ENCODE data around the gene NR2E1.

DNA sequence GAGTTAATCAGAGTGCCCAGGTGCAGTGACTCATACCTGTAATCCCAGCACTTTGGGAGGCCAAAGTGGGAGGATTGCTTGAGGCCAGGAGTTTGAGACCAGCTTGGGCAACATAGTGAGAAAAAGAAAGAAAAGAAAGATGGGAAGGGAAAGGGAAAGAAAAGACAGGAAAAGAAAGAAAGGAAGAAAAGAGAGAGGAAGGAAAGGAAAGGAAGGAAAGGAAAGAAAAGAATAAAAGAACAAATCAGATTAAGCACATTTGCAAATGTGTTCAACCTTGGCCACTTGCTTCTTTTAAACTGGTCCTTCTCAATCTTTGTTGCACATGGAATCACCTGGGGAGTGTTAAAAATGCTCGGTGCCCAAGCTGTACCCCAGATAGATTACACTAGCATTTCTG lies 28.0 kb downstream of the NR2E1 start:
- no peak for TF ChIP-seq HCFC1 (IDR thresholded peaks at IDR 0.05; ENCODE audit: low read length)
- TF ChIP-seq POLR2A (IDR thresholded peaks at IDR 0.05; ENCODE audit: low read depth, low read length), result no peak
- TF ChIP-seq, protein P1, sequence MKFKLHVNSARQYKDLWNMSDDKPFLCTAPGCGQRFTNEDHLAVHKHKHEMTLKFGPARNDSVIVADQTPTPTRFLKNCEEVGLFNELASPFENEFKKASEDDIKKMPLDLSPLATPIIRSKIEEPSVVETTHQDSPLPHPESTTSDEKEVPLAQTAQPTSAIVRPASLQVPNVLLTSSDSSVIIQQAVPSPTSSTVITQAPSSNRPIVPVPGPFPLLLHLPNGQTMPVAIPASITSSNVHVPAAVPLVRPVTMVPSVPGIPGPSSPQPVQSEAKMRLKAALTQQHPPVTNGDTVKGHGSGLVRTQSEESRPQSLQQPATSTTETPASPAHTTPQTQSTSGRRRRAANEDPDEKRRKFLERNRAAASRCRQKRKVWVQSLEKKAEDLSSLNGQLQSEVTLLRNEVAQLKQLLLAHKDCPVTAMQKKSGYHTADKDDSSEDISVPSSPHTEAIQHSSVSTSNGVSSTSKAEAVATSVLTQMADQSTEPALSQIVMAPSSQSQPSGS (IDR thresholded peaks at IDR 0.05; ENCODE audit: low read length), result no peak
- TF ChIP-seq CTCF (IDR thresholded peaks at IDR 0.05 in 2 of 3, conservative IDR thresholded peaks at IDR 0.05 in 1 of 3; ENCODE audit: control insufficient read depth in 2 of 3, extremely low read depth in 1 of 3, insufficient read depth in 1 of 3, low read depth in 3 of 3, low read length in 3 of 3), result no peak
- no peak for TF ChIP-seq BRCA1 (IDR thresholded peaks at IDR 0.05; ENCODE audit: low read depth, low read length)
- TF ChIP-seq RCOR1 (conservative IDR thresholded peaks at IDR 0.05; ENCODE audit: low read depth, low read length), result no peak
- TF ChIP-seq RELA (IDR thresholded peaks at IDR 0.05; ENCODE audit: borderline replicate concordance, partially characterized antibody), result no peak
- TF ChIP-seq ZZZ3 (IDR thresholded peaks at IDR 0.05; ENCODE audit: control insufficient read depth, insufficient read length, low read depth), result no peak
- TF ChIP-seq MXI1 (IDR thresholded peaks at IDR 0.05; ENCODE audit: low read depth, low read length), result no peak
- no peak for TF ChIP-seq EP300 (IDR thresholded peaks at IDR 0.05; ENCODE audit: borderline replicate concordance in 1 of 2, control insufficient read depth in 1 of 2, low read depth in 2 of 2, low read length in 2 of 2)

All from GM12878 (cell line).